ENCODE measurements around the gene FCRL4.

DNA sequence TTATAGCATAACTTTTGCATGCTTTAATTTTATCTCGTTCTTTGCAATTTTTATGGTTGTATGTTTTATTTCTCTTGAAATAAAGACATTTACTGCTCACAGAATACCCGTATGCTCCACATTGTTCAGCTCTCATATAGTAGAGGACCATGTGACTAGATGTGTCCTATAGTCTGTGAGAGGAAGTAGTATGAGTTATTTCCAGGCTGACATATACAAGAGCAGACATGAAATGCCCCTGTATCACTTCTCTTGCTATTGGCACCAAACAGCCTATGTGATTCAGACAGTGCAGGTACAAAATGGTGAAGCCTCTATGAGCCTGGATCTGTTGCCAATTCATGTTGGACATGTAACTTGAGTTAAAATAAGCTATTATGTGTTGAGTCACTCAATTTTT is 39.8 kb downstream of the FCRL4 start:
- TF ChIP-seq, protein P1, sequence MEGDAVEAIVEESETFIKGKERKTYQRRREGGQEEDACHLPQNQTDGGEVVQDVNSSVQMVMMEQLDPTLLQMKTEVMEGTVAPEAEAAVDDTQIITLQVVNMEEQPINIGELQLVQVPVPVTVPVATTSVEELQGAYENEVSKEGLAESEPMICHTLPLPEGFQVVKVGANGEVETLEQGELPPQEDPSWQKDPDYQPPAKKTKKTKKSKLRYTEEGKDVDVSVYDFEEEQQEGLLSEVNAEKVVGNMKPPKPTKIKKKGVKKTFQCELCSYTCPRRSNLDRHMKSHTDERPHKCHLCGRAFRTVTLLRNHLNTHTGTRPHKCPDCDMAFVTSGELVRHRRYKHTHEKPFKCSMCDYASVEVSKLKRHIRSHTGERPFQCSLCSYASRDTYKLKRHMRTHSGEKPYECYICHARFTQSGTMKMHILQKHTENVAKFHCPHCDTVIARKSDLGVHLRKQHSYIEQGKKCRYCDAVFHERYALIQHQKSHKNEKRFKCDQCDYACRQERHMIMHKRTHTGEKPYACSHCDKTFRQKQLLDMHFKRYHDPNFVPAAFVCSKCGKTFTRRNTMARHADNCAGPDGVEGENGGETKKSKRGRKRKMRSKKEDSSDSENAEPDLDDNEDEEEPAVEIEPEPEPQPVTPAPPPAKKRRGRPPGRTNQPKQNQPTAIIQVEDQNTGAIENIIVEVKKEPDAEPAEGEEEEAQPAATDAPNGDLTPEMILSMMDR (IDR thresholded peaks at IDR 0.05; ENCODE audit: insufficient read depth, low read depth, low read length) = no peak
- no peak for TF ChIP-seq EZH2 (IDR thresholded peaks at IDR 0.05; ENCODE audit: insufficient read depth, low read length)
